ENCODE measurements around the gene CUL5.
"Not testable (repeated sequence)": the region's sequence is repeated elsewhere in the genome, so short reads cannot be mapped to it uniquely, and the experiment has no call there.

The CUL5 gene

DNA sequence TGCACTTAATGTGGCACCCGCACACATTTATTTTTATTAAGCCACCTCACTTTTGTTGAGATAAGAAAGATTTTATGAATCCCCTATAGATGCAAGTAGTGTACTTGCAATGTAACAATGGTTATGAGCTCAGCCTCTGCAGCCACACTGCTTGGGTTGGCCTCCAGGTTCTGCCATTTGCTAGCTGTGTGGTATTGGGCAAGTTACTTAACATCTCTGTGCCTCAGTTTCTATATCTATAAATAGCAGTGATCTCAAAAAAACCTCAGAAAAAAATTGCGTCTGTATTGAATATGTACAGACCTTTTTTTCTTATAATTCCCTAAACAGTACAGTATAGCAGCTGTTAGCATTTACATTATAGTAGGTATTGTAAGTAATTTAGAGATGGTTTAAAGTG, 10.0 kb downstream of the CUL5 start:
- in situ Hi-C loops (cut with MboI; ENCODE audit: low pct_unique_long_range_greater_than_20kb, low sequenced_read_pairs) = no loop called here

DNA sequence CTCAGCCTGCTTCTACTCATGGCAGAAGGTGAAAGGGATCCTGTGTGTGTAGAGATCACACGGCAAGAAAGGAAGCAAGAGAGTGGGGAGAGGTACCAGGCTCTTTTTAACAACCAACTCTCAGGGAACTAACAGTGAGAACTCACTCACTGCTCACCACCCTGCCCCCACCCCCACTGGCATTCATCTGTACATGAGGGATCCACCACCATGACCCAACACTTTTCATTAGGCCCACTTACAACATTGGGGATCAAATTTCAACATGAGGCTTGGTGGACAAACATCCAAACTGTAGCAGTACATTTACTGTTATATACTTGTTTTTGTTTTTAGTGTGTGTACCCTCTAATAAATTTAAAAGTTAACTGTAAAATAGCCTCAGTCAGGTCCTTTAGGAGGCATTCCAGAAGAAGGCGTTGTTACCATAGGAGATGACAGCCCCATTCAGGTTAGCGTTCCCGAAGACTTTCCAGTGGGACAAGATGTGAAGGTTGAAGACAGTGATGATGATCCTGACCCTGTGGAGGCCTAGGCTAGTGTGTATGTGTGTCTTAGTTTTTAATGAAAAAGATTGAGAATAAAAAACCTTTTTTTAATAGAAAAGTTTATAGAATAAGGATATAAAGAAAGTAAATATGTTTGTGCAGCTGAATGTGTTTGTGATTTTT, 11.3 kb downstream of the CUL5 start:
- in situ Hi-C loops (cut with MboI; ENCODE audit: low pct_unique_long_range_greater_than_20kb, low sequenced_read_pairs) = no loop called here

More for the DNA sequence above, 10.0 kb downstream of the CUL5 start:
- no peak for DNase-seq

GRCh38 chr11:108025387-108026080, 16.8 kb downstream of the CUL5 start:
- DNase-seq = peak; percentile 43
- in situ Hi-C loops (cut with MboI; ENCODE audit: low pct_unique_long_range_greater_than_20kb, low sequenced_read_pairs) = no loop called here

More for the DNA sequence above, 11.3 kb downstream of the CUL5 start:
- DNase-seq = peak; percentile 14

- DNase-seq = peak; percentile 23
- in situ Hi-C loops (cut with MboI; ENCODE audit: low pct_unique_long_range_greater_than_20kb, low sequenced_read_pairs) = no loop called here
Measured at GRCh38 chr11:108027057-108027456, 18.4 kb downstream of the CUL5 start.

DNA sequence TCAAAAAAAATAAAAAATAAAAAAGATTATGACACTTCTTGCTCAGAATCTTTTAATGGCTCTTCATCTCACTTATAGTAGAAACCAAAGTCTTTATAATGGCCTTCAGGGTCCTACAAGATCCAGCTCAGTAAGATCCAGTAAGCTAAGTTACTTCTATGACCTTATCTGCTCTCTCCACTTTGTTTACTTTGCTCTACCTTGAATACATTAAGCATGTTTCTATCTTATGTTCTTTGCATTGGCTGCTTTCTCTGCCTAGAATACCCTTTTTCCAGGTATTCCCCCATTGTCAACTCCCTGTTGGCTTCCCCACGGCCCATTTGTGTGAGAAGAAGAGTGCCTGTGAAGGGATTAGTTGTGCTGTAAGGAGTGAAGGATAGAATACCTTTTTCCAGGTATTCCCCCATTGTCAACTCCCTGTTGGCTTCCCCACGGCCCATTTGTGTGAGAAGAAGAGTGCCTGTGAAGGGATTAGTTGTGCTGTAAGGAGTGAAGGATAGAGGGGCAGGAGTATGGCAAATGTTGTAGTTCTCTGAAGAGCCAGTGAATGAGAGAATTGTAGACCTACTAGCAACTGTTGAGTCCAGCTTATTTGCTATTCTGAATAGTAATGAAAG, 20.2 kb downstream of the CUL5 start:
- in situ Hi-C loops (cut with MboI; ENCODE audit: low pct_unique_long_range_greater_than_20kb, low sequenced_read_pairs); DNase-seq: not testable (repeated sequence)

DNA sequence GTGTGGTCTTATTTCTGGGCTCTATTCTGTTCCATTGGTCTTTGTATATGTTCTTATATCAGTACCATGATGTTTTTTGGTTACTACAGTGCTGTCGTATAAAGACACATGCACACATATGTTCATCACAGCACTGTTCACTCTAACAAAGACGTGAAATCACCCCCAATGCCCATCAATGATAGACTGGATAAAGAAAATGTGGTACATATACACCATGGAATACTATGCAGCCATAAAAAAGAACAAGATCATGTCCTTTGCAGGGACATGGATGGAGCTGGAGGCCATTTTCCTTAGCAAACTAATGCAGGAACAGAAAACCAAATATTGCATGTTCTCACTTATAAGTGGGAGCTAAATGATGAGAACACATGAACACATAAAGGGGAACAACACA, 22.9 kb downstream of the CUL5 start:
- in situ Hi-C loops (cut with MboI; ENCODE audit: low pct_unique_long_range_greater_than_20kb, low sequenced_read_pairs); DNase-seq: not testable (repeated sequence)

GRCh38 chr11:108032800-108033199, 24.1 kb downstream of the CUL5 start:
- in situ Hi-C loops (cut with MboI; ENCODE audit: low pct_unique_long_range_greater_than_20kb, low sequenced_read_pairs) = no loop called here
- no peak for DNase-seq

DNA sequence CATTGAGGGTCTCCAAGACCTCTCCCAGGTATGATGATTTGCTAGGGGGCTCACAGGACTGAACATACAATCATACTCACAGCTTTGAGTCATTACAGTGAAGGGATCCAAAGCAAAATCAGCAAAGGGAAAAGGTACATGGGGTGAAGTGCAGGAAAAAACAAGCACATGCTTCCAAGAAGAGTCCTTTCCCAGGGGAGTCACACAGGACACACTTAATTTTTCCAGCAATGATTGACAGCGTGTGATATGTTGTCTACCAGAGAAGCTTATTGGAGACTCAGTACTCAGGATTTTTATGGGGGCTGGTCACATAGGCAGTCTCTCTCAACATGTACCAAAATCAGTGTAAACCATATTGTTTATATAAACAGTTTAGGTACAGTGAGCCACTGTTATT, 25.3 kb downstream of the CUL5 start:
- no peak for DNase-seq
- in situ Hi-C loops (cut with MboI; ENCODE audit: low pct_unique_long_range_greater_than_20kb, low sequenced_read_pairs) = no loop called here

GRCh38 chr11:108034952-108035351, 26.3 kb downstream of the CUL5 start:
- no peak for DNase-seq
- in situ Hi-C loops (cut with MboI; ENCODE audit: low pct_unique_long_range_greater_than_20kb, low sequenced_read_pairs) = no loop called here

DNA sequence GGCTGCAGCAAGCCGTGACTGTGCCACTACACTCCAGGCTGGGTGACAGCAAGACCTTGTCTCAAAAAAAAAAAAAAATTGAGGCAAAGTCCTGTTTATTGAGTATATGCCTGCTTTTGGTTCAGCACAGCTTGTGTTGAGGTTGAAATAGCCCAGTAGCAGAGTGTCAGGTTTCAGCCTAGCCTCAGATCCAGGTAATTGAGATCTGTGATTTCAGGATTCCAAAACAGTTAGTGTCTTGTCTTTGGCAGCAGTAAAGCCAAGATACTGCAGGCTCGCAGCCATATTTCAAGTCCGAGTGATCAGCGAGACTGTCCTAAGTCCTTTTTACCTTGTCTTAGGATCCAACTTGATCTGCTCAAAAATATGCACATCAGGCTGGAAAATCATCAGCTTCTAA, 27.0 kb downstream of the CUL5 start:
- in situ Hi-C loops (cut with MboI; ENCODE audit: low pct_unique_long_range_greater_than_20kb, low sequenced_read_pairs) = no loop called here
- DNase-seq = no peak

GRCh38 chr11:108037211-108037610, 28.5 kb downstream of the CUL5 start:
- no peak for DNase-seq
- in situ Hi-C loops (cut with MboI; ENCODE audit: low pct_unique_long_range_greater_than_20kb, low sequenced_read_pairs) = no loop called here

GRCh38 chr11:108037636-108038035, 28.9 kb downstream of the CUL5 start:
- DNase-seq = no peak
- in situ Hi-C loops (cut with MboI; ENCODE audit: low pct_unique_long_range_greater_than_20kb, low sequenced_read_pairs) = no loop called here

DNA sequence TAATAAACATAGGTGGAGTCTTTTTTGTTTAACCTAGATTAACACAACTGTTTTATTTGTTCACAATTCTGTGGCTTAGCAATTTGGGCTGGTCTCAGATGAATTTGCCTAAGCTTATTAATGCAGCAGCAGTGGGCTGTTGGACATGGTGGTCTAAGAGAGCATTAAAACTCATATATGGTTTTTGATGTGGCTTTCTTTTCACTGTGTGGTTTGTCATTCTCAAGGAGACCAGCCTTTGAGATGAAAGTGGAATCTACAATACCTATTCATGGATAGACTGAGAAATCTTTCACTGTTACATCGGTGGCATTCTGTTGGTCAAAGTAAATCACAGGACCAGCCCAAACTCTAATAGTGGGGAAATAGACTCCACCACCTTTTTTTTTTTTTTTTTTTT, 39.6 kb downstream of the CUL5 start:
- no peak for DNase-seq
- in situ Hi-C loops (cut with MboI; ENCODE audit: low pct_unique_long_range_greater_than_20kb, low sequenced_read_pairs) = no loop called here

- in situ Hi-C loops (cut with MboI; ENCODE audit: low pct_unique_long_range_greater_than_20kb, low sequenced_read_pairs) = no loop called here
- no peak for DNase-seq
Measured at GRCh38 chr11:108062336-108062735, 53.6 kb downstream of the CUL5 start.

DNA sequence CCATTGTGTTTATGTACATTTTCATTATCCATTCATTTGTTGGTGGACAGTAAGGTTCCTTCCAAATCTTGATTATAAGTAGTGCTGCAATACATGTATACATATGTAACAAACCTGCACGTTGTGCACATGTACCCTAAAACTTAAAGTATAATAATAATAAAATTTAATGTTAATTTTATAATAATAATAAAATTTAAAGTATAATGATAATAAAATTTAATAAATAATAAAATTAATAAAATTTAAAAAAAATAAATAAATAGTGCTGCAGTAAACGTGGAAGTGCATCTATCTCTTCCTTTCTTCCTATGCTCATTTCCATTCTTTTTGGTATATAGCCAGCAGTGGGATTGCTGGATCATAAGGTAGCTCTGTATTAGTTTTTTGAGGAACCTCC, 54.7 kb downstream of the CUL5 start:
- in situ Hi-C loops (cut with MboI; ENCODE audit: low pct_unique_long_range_greater_than_20kb, low sequenced_read_pairs) = no loop called here
- DNase-seq = no peak

DNA sequence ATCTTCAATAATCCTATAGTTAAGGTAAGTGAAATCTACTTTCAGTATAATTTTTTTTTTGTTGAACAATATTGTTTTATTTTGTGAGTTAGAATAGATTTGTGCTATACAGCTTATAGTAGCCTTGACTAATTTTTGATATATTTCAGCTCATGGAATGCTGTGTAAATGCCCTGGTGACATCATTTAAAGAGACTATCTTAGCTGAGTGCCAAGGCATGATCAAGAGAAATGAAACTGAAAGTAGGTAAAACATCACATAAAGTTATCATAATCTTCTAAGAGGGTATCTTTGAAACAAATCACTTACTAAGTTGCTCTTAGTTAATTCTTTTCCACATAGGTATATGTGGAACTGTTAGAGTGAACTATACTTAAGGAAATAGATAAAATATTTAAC, 61.2 kb downstream of the CUL5 start:
- no peak for DNase-seq
- in situ Hi-C loops (cut with MboI; ENCODE audit: low pct_unique_long_range_greater_than_20kb, low sequenced_read_pairs) = no loop called here

DNA sequence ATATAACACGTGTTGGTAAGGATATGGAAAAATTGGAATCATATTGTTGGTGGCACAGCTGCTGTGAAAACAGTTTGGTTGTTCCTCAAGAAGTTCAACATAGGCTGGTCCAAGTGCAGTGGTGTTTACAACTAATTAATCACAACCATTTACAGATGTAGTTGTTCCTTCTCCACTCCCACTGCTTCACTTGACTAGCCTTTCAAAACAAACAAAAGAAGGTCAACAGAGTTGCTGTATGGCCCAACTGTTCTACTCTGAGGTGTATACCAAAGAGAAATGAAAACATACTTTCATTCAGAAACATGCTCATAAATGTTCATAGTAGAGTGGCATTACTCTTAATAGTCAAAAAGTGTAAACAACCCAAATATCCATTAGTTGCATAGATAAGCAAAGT, 76.1 kb downstream of the CUL5 start:
- DNase-seq = no peak

GRCh38 chr11:108085672-108086071, 77.0 kb downstream of the CUL5 start:
- in situ Hi-C loops (cut with MboI; ENCODE audit: low pct_unique_long_range_greater_than_20kb, low sequenced_read_pairs) = no loop called here
- no peak for DNase-seq

More for the DNA sequence above, 76.1 kb downstream of the CUL5 start:
- in situ Hi-C loops (cut with MboI; ENCODE audit: low pct_unique_long_range_greater_than_20kb, low sequenced_read_pairs) = no loop called here

GRCh38 chr11:108092134-108092533, 83.4 kb downstream of the CUL5 start:
- DNase-seq = no peak
- in situ Hi-C loops (cut with MboI; ENCODE audit: low pct_unique_long_range_greater_than_20kb, low sequenced_read_pairs) = no loop called here

DNA sequence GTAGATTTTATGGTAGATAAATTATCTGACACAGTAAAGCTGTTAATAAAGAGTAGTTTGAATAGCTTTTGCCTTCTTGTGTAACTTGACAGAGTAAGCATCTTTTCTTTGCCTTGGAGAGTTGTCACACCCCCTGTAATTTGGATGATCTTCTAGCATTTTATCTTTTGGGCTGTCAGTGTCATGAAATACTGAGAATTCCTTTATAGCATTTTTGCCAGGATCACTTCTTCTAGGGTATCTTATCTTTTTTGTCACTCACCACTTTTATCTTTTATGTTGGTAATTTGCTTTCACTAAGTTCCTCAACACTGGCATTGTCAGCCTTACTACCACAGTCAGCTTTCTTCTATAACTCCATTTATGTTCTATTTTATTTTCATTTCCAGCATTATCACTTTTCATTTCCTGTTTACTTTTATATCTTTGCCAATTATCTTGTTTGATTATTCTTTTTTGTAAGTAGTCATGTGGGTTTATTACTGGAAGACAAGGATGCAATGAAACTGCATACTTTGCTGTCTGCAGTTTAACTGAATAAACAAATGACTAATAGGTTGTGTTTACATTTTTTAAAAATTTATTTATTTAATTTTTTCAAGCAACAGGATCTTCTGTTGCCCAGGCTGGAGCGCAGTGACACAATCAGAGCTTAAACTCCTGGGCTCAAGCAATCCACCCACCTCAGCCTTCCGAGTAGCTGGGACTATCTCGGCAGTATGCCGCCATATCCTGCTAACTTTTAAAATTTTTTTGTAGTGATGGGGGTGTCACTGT, 84.6 kb downstream of the CUL5 start:
- in situ Hi-C loops (cut with MboI; ENCODE audit: low pct_unique_long_range_greater_than_20kb, low sequenced_read_pairs) = no loop called here
- DNase-seq = no peak

All from KBM-7 (cell line).